Endodermal cell (in vitro differentiated cells): ENCODE measurements around the gene PPARG. TPM values are rescaled to one million over a fixed set of nuclear protein-coding genes. Genes with fewer than 3 reads are reported as not detected.

ENCODE experiments used
- DNase-seq: peaks from one replicate; pipeline ENCODE4 v3.0.0-alpha.2; 2017
- H3K27ac ChIP-seq: 2 replicates; pipeline ENCODE4 v1.5.1; 2013; ENCODE audit warnings: mild to moderate bottlenecking, low read depth, low read length, moderate library complexity
- H3K27me3 ChIP-seq: 2 replicates; pipeline ENCODE4 v1.6.1; 2013; ENCODE audit warnings: mild to moderate bottlenecking, low read length, moderate library complexity; ENCODE audit not compliant: insufficient read depth, control insufficient read depth, poor library complexity, severe bottlenecking
- H3K36me3 ChIP-seq: 2 replicates; pipeline ENCODE4 v1.7.0; 2013; ENCODE audit warnings: mild to moderate bottlenecking, low read length, moderate library complexity; ENCODE audit not compliant: control insufficient read depth, insufficient read depth
- H3K4me1 ChIP-seq: one replicate; pipeline ENCODE4 v1.7.0; 2013; ENCODE audit warnings: low read length; ENCODE audit not compliant: control insufficient read depth, insufficient read depth
- H3K4me3 ChIP-seq: 2 replicates; pipeline ENCODE4 v1.5.1; 2013; ENCODE audit warnings: mild to moderate bottlenecking, low read length, moderate library complexity
- H3K9ac ChIP-seq: 2 replicates; pipeline ENCODE4 v1.6.1; 2013; ENCODE audit warnings: mild to moderate bottlenecking, low read length, moderate library complexity; ENCODE audit not compliant: poor library complexity, severe bottlenecking; ENCODE audit errors: extremely low read depth
- H3K9me3 ChIP-seq: 2 replicates; pipeline ENCODE4 v1.6.1; 2013; ENCODE audit warnings: mild to moderate bottlenecking, low read length, moderate library complexity; ENCODE audit not compliant: control insufficient read depth
- H3K27ac Mint-ChIP-seq: 2 replicates; pipeline ENCODE4 v1.8.0; 2020; ENCODE audit warnings: mixed read lengths
- H3K27me3 Mint-ChIP-seq: 2 replicates; pipeline ENCODE4 v1.8.0; 2021; ENCODE audit warnings: mild to moderate bottlenecking, mixed read lengths; ENCODE audit not compliant: insufficient read depth
- H3K36me3 Mint-ChIP-seq: 2 replicates; pipeline ENCODE4 v1.8.0; 2020; ENCODE audit warnings: low read depth, mixed read lengths
- H3K4me1 Mint-ChIP-seq: 2 replicates; pipeline ENCODE4 v1.8.0; 2020; ENCODE audit warnings: mixed read lengths
- H3K4me3 Mint-ChIP-seq: 2 replicates; pipeline ENCODE4 v1.8.0; 2020; ENCODE audit warnings: mild to moderate bottlenecking, moderate library complexity, mixed read lengths
- H3K9me3 Mint-ChIP-seq: 2 replicates; pipeline ENCODE4 v1.8.0; 2020; ENCODE audit warnings: mild to moderate bottlenecking, mixed read lengths
- WGBS, 2 experiments: methylation state at CpG; one replicate each; pipeline versions ENCODE4 v1.1.5 to v1.1.7; 2013; ENCODE audit warnings: missing lambda C conversion rate in 2 of 2, mixed read lengths in 1 of 2; ENCODE audit not compliant: insufficient coverage in 1 of 2, insufficient read length in 1 of 2; 5-methylcytosine and 5-hydroxymethylcytosine counted together
- total RNA-seq, 2 donors: library from RNA; stranded (reverse); fragmentation: NEBNext Ultra II Directional in 1 of 2; extraction: Animal tissue kit (Norgen Biotek cat#: 25700) in 1 of 2; gene quantifications; 2 replicates in 1 of 2; 3 replicates in 1 of 2; pipeline ENCODE4 v1.2.1, GENCODE V29; 2021
- TF ChIP-seq, protein P1 (sequence below): fragments of 200-600 bp; sonication (generic); conservative IDR thresholded peaks from 2 replicates; pipeline ENCODE4 v1.5.0; 2021; ENCODE audit warnings: antibody characterized with exemption, mild to moderate bottlenecking

The PPARG gene
- total RNA-seq, 2 donors from 2014 or later: 3.8 to 4.5 TPM

DNA sequence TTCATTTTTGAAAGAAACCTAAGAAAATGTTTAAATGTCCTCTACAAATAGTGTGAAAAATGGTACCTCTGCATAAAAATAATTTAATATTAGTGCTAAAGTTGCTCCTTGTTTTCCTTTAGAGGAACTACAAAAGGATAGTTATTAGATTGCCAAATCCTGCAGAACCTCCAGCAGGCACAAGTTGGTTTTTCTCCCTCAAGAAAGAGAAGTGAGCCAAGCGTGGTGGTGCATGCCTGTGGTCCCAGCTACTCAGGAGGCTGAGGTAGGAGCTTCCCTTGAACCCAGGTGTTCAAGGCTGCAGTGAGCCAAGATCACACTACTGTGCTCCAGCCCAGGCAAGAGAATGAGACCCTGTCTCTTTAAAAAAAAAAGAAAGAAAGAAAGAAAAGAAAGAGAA is 110.4 kb downstream of the PPARG start:
- Histone ChIP-seq H3K9me3 (no peaks in the 10 kb centered on the region), H3K27ac (no peak overlapping the region), H3K4me1 (no peaks in the 10 kb centered on the region), H3K9ac (no peak overlapping the region), H3K36me3 (no peaks in the 10 kb centered on the region), H3K27me3 (peaks cover 30% of the 10 kb centered on the region), H3K4me3 (no peak overlapping the region)
- Mint-ChIP-seq H3K4me3 (no peak overlapping the region), H3K4me1 (no peaks in the 10 kb centered on the region), H3K36me3 (no peaks in the 10 kb centered on the region), H3K27ac (no peak overlapping the region), H3K9me3 (no peaks in the 10 kb centered on the region), H3K27me3 (peaks cover 19% of the 10 kb centered on the region)
- TF ChIP-seq, protein P1, sequence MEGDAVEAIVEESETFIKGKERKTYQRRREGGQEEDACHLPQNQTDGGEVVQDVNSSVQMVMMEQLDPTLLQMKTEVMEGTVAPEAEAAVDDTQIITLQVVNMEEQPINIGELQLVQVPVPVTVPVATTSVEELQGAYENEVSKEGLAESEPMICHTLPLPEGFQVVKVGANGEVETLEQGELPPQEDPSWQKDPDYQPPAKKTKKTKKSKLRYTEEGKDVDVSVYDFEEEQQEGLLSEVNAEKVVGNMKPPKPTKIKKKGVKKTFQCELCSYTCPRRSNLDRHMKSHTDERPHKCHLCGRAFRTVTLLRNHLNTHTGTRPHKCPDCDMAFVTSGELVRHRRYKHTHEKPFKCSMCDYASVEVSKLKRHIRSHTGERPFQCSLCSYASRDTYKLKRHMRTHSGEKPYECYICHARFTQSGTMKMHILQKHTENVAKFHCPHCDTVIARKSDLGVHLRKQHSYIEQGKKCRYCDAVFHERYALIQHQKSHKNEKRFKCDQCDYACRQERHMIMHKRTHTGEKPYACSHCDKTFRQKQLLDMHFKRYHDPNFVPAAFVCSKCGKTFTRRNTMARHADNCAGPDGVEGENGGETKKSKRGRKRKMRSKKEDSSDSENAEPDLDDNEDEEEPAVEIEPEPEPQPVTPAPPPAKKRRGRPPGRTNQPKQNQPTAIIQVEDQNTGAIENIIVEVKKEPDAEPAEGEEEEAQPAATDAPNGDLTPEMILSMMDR: no peak
- 83 to 91% methylated on average over 1 of the region's 1 CpG for WGBS, 2 experiments
- no peak for DNase-seq

DNA sequence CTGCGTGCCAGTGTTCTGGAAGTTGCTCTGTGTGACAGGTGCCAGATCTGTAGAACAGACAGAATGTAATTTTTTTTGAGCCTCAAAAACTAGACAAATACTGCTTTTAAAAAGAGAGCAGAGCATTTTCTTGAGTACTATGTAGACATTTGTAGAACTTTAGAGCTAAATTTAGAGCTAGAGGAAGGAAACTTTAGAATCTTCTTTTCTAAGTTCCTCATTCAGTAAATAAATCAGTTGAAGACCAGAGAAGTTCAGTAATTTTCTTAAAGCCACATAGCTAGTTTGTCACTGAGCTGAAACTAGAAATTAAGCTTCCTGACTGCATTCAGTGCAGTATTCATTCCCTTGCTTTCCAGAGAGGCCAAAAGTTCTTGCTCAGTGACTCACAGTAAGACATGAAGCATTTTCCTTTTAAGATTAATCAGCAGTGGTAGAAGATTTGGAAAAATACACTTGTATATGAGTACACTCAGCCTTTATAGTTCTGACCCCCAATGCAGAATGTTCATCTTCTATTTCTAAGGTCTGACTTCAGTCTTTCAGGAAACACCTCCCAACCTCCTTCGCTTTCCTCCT is 111.8 kb downstream of the PPARG start:
- H3K4me1 Mint-ChIP-seq: peaks cover 9% of the 10 kb centered on the region
- H3K4me3 ChIP-seq: no peak overlapping the region
- H3K9me3 ChIP-seq: no peaks in the 10 kb centered on the region
- peaks cover 4% of the 10 kb centered on the region for H3K4me1 ChIP-seq
- no peak overlapping the region for H3K27ac ChIP-seq
- H3K9me3 Mint-ChIP-seq: no peaks in the 10 kb centered on the region
- no peak overlapping the region for H3K27ac Mint-ChIP-seq
- peaks cover 32% of the 10 kb centered on the region for H3K27me3 ChIP-seq
- peaks cover 20% of the 10 kb centered on the region for H3K27me3 Mint-ChIP-seq
- no peak for DNase-seq
- TF ChIP-seq, protein P1: no peak
- H3K36me3 Mint-ChIP-seq: no peaks in the 10 kb centered on the region
- H3K9ac ChIP-seq: no peak overlapping the region
- no peak overlapping the region for H3K4me3 Mint-ChIP-seq
- H3K36me3 ChIP-seq: no peaks in the 10 kb centered on the region
- 50 to 90% methylated on average over 1 to 2 of the region's 2 CpGs for WGBS, 2 experiments

GRCh38 chr3:12401208-12401607 is 112.3 kb downstream of the PPARG start:
- no peak overlapping the region for H3K27ac ChIP-seq
- 85 to 91% methylated on average over 3 to 4 of the region's 4 CpGs for WGBS, 2 experiments

More at GRCh38 chr3:12401208-12401607, 112.3 kb downstream of the PPARG start:
- TF ChIP-seq, protein P1: no peak
- H3K36me3 ChIP-seq: no peaks in the 10 kb centered on the region
- H3K9ac ChIP-seq: no peak overlapping the region
- H3K9me3 ChIP-seq: no peaks in the 10 kb centered on the region
- no peak for DNase-seq
- H3K36me3 Mint-ChIP-seq: no peaks in the 10 kb centered on the region
- H3K4me3 ChIP-seq: no peak overlapping the region
- peaks cover 24% of the 10 kb centered on the region for H3K27me3 Mint-ChIP-seq
- peaks cover 7% of the 10 kb centered on the region for H3K4me1 ChIP-seq
- H3K27me3 ChIP-seq: peaks cover 32% of the 10 kb centered on the region
- H3K4me1 Mint-ChIP-seq: peaks cover 14% of the 10 kb centered on the region
- no peak overlapping the region for H3K27ac Mint-ChIP-seq
- no peak overlapping the region for H3K4me3 Mint-ChIP-seq
- H3K9me3 Mint-ChIP-seq: no peaks in the 10 kb centered on the region
